K562 (cell line): Measurements from ENCODE around the gene ZMAT2. TPM values are rescaled to one million over a fixed set of nuclear protein-coding genes. Genes with fewer than 3 reads are reported as not detected.
A peak's percentile ranks its signal among the peaks of the same experiment; 100 is the strongest.

Source experiments
- HCFC1 ChIP-seq: IDR thresholded peaks from 2 replicates; pipeline ENCODE4 v1.6.1; 2012; ENCODE audit warnings: low read depth, low read length, improper control_type of control experiment
- PYGO2 ChIP-seq: fragments of 450-650 bp; IDR thresholded peaks from 2 replicates; pipeline ENCODE4 v1.6.1; 2016; ENCODE audit warnings: mild to moderate bottlenecking, missing genetic modification characterization, moderate library complexity, missing compliant biosample characterization
- SIN3A ChIP-seq, 2 experiments: fragments of 150-350 bp in 1 of 2; IDR thresholded peaks; 2 replicates each; pipeline ENCODE4 v1.6.1; 2011 to 2016; ENCODE audit warnings: borderline replicate concordance in 2 of 2, low read depth in 2 of 2, low read length in 2 of 2, mild to moderate bottlenecking in 2 of 2, moderate library complexity in 2 of 2; ENCODE audit not compliant: control insufficient read depth in 1 of 2
- SIX5 ChIP-seq, 2 experiments: IDR thresholded peaks; 2 replicates each; pipeline ENCODE4 v1.6.1; 2011; ENCODE audit warnings: low read length in 2 of 2, borderline replicate concordance in 1 of 2, low read depth in 1 of 2, mild to moderate bottlenecking in 1 of 2, moderate library complexity in 1 of 2; ENCODE audit not compliant: insufficient read depth in 1 of 2
- ZFP36 ChIP-seq: fragments of 150-350 bp; IDR thresholded peaks from 2 replicates; pipeline ENCODE4 v1.6.1; 2018; ENCODE audit warnings: low read length, low read depth; ENCODE audit not compliant: partially characterized antibody
- ZNF232 ChIP-seq: sonication (generic); formaldehyde crosslinking; IDR thresholded peaks from 2 replicates; pipeline ENCODE4 v1.8.0; 2022; ENCODE audit warnings: mild to moderate bottlenecking, missing genetic modification reagents
- polyA plus RNA-seq, 8 experiments: library from polyadenylated mRNA; depleted of rRNA in 4 of 8; stranded (reverse) in 5 of 8; unstranded in 3 of 8; fragments of >200 nt; fragmentation: Nextera tagmentation in 2 of 8; fragmentation: Illumina TruSeq in 1 of 8; extraction: Ambion mirVana in 2 of 8; extraction: Trizol in 1 of 8; gene quantifications; 2 replicates each; pipeline versions ENCODE4 v1.2.1 to v1.2.3, GENCODE V29; 2011 to 2014; ENCODE audit warnings: inconsistent platforms in 1 of 8, missing spikeins in 1 of 8
- total RNA-seq, 7 experiments: library from RNA; depleted of rRNA in 6 of 7; stranded (reverse); fragments of >200 nt in 6 of 7; fragmentation: Illumina TruSeq in 2 of 7; extraction: Trizol in 2 of 7; gene quantifications; 2 replicates each; pipeline versions ENCODE4 v1.2.1 to v1.2.3, GENCODE V29; 2011 to 2021; ENCODE audit warnings: low replicate concordance in 1 of 7
- TF ChIP-seq, protein P1 (sequence below): fragments of 450-650 bp; IDR thresholded peaks from 2 replicates; pipeline ENCODE4 v1.6.1; 2016; ENCODE audit warnings: low read depth
- TF ChIP-seq, protein P2 (sequence below): fragments of 450-650 bp; IDR thresholded peaks from 2 replicates; pipeline ENCODE4 v1.7.0; 2016; ENCODE audit warnings: borderline replicate concordance
- TF ChIP-seq, protein P3 (sequence below), 2 experiments: fragments of 450-650 bp in 1 of 2; IDR thresholded peaks; 2 replicates each; pipeline ENCODE4 v1.6.1; 2011 to 2017; ENCODE audit warnings: low read depth in 2 of 2, antibody characterized with exemption in 1 of 2, borderline replicate concordance in 1 of 2, low read length in 1 of 2, mild to moderate bottlenecking in 1 of 2, mixed read lengths in 1 of 2; ENCODE audit not compliant: control insufficient read depth in 1 of 2
- TF ChIP-seq, protein P4 (sequence below), 2 experiments: fragments of 200-800 bp in 1 of 2; sonication (Bioruptor generic) in 1 of 2; sonication (generic) in 1 of 2; formaldehyde crosslinking in 1 of 2; IDR thresholded peaks in 1 of 2; conservative IDR thresholded peaks in 1 of 2; 2 replicates each; pipeline versions ENCODE4 v1.5.0 to v1.6.1; 2016 to 2020; ENCODE audit warnings: missing compliant biosample characterization in 1 of 2, missing genetic modification characterization in 1 of 2, missing genetic modification reagents in 1 of 2

The ZMAT2 gene
- total and polyA plus RNA-seq, 9 of the 15 experiments (the other 6 are each of a cell fraction or from before 2014, with no cell fraction given) = 44.2 to 101 (median 69.2) TPM

DNA sequence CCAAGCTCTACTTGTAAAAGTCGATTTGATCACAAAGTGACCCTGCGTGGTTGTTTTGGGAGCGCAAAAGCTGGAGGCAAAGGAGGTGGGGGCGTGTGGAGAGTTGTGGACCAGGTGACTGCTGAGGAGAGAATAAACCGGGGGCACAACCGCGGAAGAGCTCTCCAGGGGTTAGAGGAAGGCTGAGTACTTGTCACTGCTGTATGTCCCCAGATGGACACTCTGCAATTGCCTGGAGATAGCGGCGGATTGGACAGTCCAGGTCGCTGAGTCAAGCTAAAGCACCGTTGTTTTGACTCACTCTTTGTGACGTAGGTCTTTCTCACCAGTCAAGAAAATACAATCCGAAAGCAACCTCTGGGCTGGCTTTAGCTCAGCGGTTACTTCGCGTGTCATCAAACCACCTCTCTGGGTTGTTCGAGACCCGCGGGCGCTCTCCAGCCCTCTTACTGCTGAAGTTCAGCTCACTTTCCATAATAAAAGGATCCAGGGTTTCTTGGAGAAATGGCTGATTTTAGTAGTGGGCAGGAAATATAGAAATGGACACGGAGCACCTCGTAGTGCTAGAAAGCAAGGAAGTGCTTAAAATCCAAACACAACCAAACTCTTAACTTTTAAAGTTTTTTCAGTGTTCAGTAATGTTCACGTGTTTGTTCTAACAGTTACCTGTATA, 25.7 kb downstream of the ZMAT2 start (continued):
- TF ChIP-seq, protein P1, sequence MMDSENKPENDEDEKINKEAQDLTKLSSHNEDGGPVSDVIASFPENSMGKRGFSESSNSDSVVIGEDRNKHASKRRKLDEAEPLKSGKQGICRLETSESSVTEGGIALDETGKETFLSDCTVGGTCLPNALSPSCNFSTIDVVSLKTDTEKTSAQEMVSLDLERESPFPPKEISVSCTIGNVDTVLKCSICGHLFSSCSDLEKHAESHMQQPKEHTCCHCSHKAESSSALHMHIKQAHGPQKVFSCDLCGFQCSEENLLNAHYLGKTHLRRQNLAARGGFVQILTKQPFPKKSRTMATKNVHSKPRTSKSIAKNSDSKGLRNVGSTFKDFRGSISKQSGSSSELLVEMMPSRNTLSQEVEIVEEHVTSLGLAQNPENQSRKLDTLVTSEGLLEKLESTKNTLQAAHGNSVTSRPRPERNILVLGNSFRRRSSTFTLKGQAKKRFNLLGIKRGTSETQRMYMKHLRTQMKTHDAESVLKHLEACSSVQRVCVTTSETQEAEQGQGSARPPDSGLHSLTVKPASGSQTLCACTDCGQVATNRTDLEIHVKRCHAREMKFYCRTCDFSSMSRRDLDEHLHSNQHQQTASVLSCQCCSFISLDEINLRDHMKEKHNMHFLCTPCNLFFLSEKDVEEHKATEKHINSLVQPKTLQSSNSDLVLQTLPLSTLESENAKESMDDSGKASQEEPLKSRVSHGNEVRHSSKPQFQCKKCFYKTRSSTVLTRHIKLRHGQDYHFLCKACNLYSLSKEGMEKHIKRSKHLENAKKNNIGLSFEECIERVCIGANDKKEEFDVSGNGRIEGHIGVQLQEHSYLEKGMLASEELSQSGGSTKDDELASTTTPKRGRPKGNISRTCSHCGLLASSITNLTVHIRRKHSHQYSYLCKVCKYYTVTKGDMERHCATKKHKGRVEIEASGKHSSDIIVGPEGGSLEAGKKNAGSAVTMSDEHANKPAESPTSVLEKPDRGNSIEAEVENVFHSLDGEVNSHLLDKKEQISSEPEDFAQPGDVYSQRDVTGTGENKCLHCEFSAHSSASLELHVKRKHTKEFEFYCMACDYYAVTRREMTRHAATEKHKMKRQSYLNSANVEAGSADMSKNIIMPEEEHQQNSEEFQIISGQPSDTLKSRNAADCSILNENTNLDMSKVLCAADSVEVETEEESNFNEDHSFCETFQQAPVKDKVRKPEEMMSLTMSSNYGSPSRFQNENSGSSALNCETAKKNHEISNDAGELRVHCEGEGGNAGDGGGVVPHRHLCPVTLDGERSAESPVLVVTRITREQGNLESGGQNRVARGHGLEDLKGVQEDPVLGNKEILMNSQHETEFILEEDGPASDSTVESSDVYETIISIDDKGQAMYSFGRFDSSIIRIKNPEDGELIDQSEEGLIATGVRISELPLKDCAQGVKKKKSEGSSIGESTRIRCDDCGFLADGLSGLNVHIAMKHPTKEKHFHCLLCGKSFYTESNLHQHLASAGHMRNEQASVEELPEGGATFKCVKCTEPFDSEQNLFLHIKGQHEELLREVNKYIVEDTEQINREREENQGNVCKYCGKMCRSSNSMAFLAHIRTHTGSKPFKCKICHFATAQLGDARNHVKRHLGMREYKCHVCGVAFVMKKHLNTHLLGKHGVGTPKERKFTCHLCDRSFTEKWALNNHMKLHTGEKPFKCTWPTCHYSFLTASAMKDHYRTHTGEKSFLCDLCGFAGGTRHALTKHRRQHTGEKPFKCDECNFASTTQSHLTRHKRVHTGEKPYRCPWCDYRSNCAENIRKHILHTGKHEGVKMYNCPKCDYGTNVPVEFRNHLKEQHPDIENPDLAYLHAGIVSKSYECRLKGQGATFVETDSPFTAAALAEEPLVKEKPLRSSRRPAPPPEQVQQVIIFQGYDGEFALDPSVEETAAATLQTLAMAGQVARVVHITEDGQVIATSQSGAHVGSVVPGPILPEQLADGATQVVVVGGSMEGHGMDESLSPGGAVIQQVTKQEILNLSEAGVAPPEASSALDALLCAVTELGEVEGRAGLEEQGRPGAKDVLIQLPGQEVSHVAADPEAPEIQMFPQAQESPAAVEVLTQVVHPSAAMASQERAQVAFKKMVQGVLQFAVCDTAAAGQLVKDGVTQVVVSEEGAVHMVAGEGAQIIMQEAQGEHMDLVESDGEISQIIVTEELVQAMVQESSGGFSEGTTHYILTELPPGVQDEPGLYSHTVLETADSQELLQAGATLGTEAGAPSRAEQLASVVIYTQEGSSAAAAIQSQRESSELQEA = peak; percentile 83
- TF ChIP-seq, protein P2, sequence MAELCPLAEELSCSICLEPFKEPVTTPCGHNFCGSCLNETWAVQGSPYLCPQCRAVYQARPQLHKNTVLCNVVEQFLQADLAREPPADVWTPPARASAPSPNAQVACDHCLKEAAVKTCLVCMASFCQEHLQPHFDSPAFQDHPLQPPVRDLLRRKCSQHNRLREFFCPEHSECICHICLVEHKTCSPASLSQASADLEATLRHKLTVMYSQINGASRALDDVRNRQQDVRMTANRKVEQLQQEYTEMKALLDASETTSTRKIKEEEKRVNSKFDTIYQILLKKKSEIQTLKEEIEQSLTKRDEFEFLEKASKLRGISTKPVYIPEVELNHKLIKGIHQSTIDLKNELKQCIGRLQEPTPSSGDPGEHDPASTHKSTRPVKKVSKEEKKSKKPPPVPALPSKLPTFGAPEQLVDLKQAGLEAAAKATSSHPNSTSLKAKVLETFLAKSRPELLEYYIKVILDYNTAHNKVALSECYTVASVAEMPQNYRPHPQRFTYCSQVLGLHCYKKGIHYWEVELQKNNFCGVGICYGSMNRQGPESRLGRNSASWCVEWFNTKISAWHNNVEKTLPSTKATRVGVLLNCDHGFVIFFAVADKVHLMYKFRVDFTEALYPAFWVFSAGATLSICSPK = no peak
- TF ChIP-seq SIX5 (IDR thresholded peaks at IDR 0.05; ENCODE audit: borderline replicate concordance in 1 of 2, insufficient read depth in 1 of 2, low read depth in 1 of 2, low read length in 2 of 2) (no peak), ZFP36 (peak; percentile 55), ZNF232 (CRISPR knock-in tag) (no peak), SIN3A (IDR thresholded peaks at IDR 0.05; ENCODE audit: borderline replicate concordance in 2 of 2, control insufficient read depth in 1 of 2, low read depth in 2 of 2, low read length in 2 of 2) (peak; percentile 54 to 57; a peak in 1 of 4 replicates), PYGO2 (no peak), HCFC1 (no peak)
- TF ChIP-seq, protein P3, sequence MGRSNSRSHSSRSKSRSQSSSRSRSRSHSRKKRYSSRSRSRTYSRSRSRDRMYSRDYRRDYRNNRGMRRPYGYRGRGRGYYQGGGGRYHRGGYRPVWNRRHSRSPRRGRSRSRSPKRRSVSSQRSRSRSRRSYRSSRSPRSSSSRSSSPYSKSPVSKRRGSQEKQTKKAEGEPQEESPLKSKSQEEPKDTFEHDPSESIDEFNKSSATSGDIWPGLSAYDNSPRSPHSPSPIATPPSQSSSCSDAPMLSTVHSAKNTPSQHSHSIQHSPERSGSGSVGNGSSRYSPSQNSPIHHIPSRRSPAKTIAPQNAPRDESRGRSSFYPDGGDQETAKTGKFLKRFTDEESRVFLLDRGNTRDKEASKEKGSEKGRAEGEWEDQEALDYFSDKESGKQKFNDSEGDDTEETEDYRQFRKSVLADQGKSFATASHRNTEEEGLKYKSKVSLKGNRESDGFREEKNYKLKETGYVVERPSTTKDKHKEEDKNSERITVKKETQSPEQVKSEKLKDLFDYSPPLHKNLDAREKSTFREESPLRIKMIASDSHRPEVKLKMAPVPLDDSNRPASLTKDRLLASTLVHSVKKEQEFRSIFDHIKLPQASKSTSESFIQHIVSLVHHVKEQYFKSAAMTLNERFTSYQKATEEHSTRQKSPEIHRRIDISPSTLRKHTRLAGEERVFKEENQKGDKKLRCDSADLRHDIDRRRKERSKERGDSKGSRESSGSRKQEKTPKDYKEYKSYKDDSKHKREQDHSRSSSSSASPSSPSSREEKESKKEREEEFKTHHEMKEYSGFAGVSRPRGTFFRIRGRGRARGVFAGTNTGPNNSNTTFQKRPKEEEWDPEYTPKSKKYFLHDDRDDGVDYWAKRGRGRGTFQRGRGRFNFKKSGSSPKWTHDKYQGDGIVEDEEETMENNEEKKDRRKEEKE (IDR thresholded peaks at IDR 0.05; ENCODE audit: borderline replicate concordance in 1 of 2, control insufficient read depth in 1 of 2, low read depth in 2 of 2, low read length in 1 of 2) = peak in 1 of 2 experiments; percentile 86; a peak in 1 of 4 replicates
- TF ChIP-seq, protein P4, sequence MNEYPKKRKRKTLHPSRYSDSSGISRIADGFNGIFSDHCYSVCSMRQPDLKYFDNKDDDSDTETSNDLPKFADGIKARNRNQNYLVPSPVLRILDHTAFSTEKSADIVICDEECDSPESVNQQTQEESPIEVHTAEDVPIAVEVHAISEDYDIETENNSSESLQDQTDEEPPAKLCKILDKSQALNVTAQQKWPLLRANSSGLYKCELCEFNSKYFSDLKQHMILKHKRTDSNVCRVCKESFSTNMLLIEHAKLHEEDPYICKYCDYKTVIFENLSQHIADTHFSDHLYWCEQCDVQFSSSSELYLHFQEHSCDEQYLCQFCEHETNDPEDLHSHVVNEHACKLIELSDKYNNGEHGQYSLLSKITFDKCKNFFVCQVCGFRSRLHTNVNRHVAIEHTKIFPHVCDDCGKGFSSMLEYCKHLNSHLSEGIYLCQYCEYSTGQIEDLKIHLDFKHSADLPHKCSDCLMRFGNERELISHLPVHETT (CRISPR knock-in tag; conservative IDR thresholded peaks at IDR 0.05 in 1 of 2, IDR thresholded peaks at IDR 0.05 in 1 of 2) = no peak
